ENCODE measurements around the gene ADH1C.
"Not testable (repeated sequence)": the region's sequence is repeated elsewhere in the genome, so short reads cannot be mapped to it uniquely, and the experiment has no call there.

The ADH1C gene

GRCh38 chr4:99356992-99357391 is 4.4 kb upstream of the ADH1C start:
- DNase-seq, result no peak

DNA sequence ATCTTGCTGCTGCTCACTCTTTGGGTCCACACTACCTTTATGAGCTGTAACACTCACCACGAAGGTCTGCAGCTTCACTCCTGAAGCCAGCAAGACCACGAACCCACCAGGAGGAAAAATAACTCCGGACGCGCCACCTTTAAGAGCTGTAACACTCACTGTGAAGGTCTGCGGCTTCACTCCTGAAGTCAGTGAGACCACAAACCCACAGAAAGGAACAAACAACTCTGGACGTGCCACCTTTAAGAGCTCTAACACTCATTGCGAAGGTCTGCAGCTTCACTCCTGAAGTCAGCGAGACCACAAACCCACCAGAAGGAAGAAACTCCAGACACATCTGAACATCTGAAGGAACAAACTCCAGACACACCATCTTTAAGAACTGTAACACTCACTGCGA is 3.6 kb upstream of the ADH1C start:
- DNase-seq, result not testable (repeated sequence)

DNA sequence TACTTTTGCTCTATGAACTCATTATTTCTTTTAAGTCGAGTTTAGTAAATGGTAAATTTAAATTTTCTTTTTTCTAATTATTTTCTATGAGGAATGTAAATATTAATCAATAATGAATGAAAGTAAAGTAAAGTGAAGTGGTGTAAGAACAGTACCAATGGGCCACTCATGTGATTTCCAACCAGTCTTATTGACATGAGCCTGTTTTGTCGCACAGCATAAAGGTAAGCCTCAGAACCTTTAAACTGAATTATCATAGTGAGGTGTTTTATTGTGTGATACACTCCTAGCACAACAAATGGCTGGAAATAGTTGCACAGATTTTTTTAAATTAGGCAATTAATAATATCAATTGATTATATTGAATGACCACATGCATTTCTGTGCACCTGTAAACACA is 1.1 kb downstream of the ADH1C start:
- DNase-seq, result no peak

- no peak for DNase-seq
Observed at GRCh38 chr4:99349338-99349737, 3.2 kb downstream of the ADH1C start.

DNA sequence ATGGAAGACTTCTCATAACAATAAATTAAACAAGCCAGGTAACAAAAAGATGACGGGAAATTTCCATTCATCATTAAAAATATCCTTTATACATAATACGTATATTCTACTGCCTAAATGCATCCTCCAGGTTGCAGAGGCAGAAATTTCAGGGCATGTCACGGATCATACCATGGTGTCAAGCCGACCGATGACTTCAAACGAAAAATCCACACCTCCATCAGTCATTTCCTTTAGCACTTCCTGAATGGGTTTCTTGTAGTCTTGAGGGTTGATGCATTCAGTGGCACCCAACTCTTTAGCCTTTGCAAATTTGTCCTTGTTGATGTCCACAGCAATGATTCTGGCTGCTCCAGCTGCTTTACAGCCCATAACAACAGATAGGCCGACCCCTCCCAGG is 9.9 kb downstream of the ADH1C start:
- DNase-seq, result not testable (repeated sequence)

- DNase-seq, result no peak
Observed at GRCh38 chr4:99341426-99341825, 11.1 kb downstream of the ADH1C start.

DNA sequence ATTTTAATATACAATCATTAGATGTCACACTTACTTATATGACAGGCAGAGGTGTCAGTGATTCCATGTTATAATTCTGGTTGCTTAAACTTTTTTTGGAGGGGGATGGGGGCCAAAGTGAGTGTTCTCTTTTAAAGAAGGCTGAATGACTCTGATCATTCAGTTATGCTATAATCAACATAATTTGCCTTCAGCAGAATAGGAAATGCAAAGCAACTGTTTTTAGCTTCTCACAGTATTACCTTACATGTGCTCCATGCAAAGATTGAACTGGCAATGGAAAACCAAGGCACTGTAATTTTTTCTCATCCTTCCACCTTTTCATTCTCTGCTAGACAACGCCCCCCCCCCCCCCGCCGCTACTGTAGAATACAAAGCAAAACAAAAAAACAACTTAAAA is 13.4 kb downstream of the ADH1C start:
- DNase-seq, result no peak

GRCh38 chr4:99336553-99336952 is 16.0 kb downstream of the ADH1C start:
- no peak for DNase-seq

DNA sequence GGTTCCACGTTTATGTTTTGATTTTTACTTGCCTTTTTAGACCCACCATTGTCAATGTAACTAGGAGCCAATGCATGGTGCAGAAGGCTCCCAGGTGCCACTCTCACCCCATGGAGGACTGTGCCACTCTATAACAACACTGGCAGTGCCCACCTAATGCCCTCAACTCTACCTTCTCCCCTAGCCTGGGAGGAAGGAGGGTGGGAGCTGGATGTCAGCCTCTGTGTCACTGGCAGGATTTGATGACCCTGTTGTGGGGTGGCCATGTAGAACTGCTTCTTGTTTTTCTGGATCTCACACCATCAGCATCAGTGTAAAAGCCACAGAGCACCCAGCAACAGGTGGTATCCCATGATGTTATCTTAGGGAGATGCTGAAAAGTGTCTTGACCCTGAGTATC is 17.7 kb downstream of the ADH1C start:
- no peak for DNase-seq

DNA sequence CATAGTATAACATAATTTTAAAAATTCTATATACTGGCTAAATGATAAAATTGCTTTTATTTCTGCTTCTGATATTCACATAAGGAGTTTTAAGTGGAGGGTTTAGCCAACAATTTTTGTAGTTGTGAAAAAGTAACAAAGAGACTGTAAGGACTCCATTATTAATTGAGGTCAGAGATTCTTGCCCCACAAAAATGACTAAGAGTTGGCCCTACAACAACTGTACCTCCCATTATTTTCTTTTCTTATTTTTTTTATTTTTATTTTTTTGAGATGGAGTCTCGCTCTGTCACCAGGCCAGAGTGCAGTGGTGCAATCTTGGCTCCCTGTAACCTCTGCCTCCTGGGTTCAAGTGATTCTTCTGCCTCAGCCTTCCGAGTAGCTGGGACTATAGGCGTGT is 21.9 kb downstream of the ADH1C start:
- no peak for DNase-seq

GRCh38 chr4:99329876-99330275 is 22.7 kb downstream of the ADH1C start:
- no peak for DNase-seq

DNA sequence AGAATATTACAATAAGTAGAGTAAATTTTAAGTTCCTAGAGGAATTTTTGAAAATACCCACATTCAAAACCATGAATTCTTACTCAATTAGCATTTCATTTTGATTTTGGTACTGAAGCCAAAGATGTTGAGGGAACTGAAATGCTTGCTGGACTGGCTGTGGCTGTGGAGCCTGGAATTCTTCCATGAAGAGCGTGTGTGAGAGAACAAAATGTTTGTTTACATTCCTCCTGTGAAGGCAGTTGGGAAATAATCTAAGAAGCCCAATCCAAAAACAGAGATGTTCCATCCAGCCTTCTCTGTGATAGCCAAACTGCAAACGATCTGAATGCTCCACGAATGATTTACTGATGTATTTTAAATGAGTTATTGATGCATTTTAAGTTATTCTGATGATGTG is 27.6 kb downstream of the ADH1C start:
- DNase-seq, result no peak

DNA sequence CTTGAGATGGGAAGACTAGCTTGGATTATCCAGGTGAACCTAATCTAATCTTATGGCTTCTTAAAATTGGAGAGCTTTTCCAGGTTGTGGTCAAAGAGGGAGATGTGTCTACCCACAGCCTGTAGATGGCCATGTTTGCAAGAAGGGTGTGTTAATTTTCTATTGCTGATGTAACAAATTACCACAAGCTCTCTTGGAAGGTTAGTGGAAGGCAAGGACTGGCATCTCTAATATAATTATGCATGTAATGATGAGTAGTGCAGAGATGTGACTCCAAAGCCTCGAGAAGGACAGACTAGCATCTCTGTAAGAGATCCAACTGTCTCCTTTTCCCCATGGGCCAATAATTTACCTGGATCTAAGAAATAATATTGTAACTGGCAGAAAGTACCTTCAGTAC is 28.2 kb downstream of the ADH1C start:
- no peak for DNase-seq

DNA sequence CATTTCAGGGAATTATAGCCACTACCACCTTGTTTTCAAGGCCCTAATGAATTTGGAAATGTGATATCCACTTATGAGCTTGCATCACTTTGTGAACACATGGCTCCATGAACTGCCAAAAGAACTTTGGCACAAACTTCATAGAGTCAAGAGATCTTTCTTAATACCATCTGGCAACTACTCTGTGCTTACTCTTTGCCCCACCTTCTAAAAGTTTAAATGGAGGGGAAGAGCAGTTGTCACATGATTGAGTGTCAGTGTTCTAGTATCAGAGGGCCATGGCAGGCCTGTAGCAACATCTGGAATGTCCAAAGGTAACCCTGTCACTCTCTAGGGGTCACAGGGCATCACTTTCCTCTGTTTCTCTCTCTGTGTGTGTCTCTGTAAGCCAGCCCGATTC is 28.8 kb downstream of the ADH1C start:
- DNase-seq, result no peak

- no peak for DNase-seq
Observed at GRCh38 chr4:99321241-99322191, 31.0 kb downstream of the ADH1C start, which contains the start of gene ADH1B. ADH1B (minus strand) TSS chr4:99321401; CDS start chr4:99321331, 70 bp downstream.

DNA sequence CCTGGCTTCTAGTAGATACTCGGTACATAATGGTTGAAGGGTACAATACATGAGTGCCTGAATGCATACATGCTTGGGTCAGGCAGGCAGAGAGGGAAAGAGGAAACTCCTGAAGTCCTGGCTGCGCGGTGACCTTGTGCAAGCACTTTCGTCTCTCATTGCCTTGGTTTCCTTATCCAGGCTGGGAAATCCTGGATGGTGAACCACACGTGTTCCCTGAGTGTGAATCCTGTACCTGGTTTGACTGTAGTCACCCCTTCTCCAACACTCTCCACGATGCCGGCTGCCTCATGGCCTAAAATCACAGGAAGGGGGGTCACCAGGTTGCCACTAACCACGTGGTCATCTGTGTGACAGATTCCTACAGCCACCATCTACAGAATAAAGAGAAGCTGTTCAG is 34.7 kb downstream of the ADH1C start:
- not testable (repeated sequence) for DNase-seq

GRCh38 chr4:99317354-99317753 is 35.2 kb downstream of the ADH1C start:
- DNase-seq, result no peak

DNA sequence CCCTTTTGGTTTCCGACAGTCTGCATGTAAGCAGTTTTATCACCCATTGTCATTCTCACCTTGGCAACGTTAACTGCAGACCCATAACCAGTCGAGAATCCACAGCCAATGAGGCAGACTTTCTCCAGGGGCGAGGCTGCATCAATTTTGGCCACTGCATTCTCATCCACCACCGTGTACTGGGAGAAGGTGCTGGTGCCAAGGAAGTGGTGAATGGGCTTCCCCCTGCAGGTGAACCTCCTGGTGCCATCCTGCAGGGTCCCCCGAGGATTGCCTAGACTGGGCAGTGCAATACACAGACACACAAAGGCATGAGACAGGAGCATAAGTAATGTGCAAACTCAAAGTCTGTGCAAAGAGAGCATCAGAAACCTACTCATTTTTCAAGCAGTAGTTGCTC is 36.7 kb downstream of the ADH1C start:
- DNase-seq, result no peak

- DNase-seq, result no peak
Observed at GRCh38 chr4:99314211-99314610, 38.3 kb downstream of the ADH1C start.

DNA sequence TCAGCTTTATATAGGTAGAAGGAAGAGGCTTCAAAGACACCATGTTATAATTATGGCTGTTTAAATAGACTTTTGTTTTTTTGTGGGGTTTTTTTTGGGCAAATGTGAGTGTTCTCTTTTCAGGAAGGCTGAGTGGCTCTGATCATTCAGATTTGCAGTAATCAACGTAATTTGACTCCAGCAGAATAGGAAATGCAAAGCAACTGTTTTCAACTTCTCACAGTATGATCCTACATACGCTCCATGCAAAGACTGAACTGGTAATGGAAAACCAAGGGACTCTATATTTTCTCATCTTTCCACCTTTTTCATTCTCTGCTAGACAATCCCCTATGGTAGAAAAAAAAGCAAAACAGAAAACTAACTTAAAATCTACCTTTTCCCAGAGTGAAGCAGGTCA is 42.2 kb downstream of the ADH1C start:
- no peak for DNase-seq

DNA sequence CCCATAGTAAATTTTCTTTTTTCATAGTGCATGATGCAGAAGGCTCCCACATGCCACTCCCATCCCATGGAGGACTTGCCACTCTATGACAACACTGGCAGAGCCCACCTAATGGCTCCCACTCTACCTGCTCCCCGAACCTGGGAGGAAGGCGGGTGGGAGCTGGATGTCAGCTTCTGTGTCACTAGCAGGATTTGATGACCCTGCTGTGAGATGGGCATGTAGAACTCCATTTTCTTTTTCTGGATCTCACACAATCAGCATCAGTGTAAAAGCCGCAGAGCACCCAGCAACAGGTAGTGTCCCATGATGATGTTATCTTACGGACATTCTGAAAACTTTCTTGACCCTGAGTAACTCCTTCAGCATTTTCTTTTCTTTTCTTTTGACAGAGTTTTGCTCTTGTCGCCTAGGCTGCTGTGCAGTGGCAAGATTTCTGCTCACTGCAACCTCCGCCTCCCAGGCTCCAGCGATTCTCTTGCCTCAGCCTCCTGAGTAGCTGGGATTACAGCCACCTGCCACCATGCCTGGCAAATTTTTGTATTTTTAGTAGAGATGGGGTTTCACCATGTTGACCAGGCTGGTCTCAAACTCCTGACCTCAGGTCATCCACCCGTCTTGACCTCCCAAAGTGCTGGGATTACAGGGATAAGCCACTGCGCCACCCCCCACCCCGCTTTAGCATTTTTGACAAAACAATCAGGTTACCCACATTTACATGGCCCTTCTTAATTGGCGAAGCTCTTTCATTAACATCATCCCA is 46.7 kb downstream of the ADH1C start:
- DNase-seq, result no peak

DNA sequence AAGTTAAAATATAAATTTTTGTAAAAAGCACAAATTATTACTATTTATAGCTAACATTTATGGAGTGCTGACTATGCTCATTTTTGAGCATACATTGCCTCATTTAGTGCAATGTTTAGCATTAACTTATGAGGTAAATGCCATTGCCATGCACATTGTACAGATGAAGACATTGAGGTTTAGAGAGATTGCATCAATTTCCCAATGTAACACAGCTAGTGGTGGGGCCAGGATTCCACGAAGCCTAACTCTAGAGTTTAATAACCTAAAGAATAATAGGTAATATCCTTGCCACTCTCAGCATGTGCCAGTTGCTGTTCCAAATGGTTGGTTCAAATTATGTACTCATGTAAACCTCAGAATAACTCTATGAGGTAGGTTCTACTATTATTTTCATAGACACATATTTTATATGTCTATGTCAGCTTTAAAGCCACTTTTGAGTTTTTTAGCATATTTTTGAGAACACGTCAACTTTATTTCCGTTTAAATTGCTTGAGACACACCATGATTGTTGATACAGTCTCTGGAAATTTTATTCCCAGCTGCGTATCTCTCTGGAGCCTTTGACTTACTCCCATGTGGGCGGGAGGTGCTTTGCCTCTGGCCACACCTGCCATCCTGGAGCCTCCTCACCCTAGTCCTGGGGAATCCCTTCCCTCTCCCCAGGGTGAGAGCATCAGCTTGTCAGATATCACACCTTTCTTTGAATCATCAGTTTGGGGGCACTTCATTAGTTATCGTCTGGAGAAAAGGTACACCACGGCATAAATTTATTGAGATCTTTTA is 51.0 kb downstream of the ADH1C start:
- DNase-seq, result no peak

DNA sequence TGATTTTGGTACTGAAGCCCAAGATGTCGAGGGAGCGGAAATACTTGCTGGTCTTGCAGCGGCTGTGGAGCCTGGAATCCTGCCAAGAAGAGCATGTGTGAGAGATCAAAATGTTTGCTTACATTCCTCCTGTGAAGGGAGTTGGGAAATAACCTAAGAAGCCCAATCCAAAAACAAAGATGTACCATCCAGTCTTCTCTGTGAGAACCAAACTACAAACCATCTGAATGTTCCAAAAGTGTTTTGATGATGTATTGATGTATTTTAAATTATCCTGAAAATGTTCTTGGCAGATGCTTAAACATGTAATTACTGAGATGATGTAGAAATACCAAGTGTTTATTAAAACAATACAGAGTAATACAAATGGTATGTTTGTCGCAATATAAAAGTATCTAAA is 51.6 kb downstream of the ADH1C start:
- no peak for DNase-seq

All from activated CD8-positive, alpha-beta memory T cell treated with anti-CD3 and anti-CD28 coated beads for 24 hours (primary cell).